Endometrium (tissue), 2 donors: ENCODE measurements around the gene MSH2.
"Not testable (repeated sequence)": the region's sequence is repeated elsewhere in the genome, so short reads cannot be mapped to it uniquely, and the experiment has no call there.

Experiments
- FAIRE-seq: peaks from 2 replicates; lab custom pipeline; 2012; peaks lifted over from hg19 to GRCh38; lab: Jason Lieb, UNC
- donor health status: control.
- donor health status: control.

MSH2 gene

GRCh38 chr2:47402805-47403608 is at the start of gene MSH2:
MSH2 (plus strand) TSS chr2:47403156; CDS start chr2:47403192, 36 bp downstream.
- no peak for FAIRE-seq

- FAIRE-seq: no peak
Observed at GRCh38 chr2:47354013-47354847, 48.7 kb upstream of the MSH2 start.

GRCh38 chr2:47354848-47355204 is 48.1 kb upstream of the MSH2 start:
- FAIRE-seq: no peak

- no peak for FAIRE-seq
Observed at GRCh38 chr2:47357483-47357882, 45.5 kb upstream of the MSH2 start.

GRCh38 chr2:47359375-47359868 is 43.5 kb upstream of the MSH2 start:
- no peak for FAIRE-seq

- no peak for FAIRE-seq
Observed at GRCh38 chr2:47360283-47360682, 42.7 kb upstream of the MSH2 start.

GRCh38 chr2:47360927-47361326 is 42.0 kb upstream of the MSH2 start:
- FAIRE-seq: no peak

- FAIRE-seq: not testable (repeated sequence)
Observed at GRCh38 chr2:47361505-47362229, 41.3 kb upstream of the MSH2 start.

GRCh38 chr2:47373747-47374146 is 29.2 kb upstream of the MSH2 start:
- FAIRE-seq: no peak

- no peak for FAIRE-seq
Observed at GRCh38 chr2:47375307-47375706, 27.6 kb upstream of the MSH2 start.

GRCh38 chr2:47379384-47379783 is 23.6 kb upstream of the MSH2 start:
- no peak for FAIRE-seq

GRCh38 chr2:47381408-47381807 is 21.5 kb upstream of the MSH2 start:
- no peak for FAIRE-seq

GRCh38 chr2:47386551-47386950 is 16.4 kb upstream of the MSH2 start:
- FAIRE-seq: no peak

- FAIRE-seq: no peak
Observed at GRCh38 chr2:47388888-47389287, 14.1 kb upstream of the MSH2 start.

- FAIRE-seq: no peak
Observed at GRCh38 chr2:47389692-47390091, 13.3 kb upstream of the MSH2 start.

- no peak for FAIRE-seq
Observed at GRCh38 chr2:47401789-47402554, 984 bp upstream of the MSH2 start.

- no peak for FAIRE-seq
Observed at GRCh38 chr2:47402555-47402804, 476 bp upstream of the MSH2 start.

- no peak for FAIRE-seq
Observed at GRCh38 chr2:47403609-47404193, 745 bp downstream of the MSH2 start.

GRCh38 chr2:47404356-47404755 is 1.4 kb downstream of the MSH2 start:
- no peak for FAIRE-seq

- FAIRE-seq: no peak
Observed at GRCh38 chr2:47405757-47406156, 2.8 kb downstream of the MSH2 start.

GRCh38 chr2:47406649-47407330 is 3.8 kb downstream of the MSH2 start:
- FAIRE-seq: not testable (repeated sequence)
